ENCODE data around the gene CNGA2.

DNA sequence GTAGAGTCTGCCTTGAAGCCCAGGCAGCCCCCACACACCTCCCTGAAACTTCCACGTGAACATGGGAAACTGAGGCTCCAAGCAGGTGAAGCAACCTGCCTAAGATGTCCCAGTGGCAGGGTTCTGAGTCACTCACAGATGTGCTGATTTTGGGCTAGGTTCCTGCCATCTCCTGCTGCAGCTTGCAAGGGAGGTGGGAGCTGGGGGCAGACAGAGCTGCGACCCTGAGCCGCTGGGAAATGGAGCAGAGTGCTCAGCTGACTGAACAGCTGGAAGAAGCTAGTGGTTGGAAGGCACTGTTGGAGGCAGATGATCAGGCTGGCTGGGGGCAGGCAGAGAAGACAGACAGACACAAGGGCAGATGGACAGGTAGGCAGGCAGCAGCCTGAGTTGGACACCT is 22.3 kb upstream of the CNGA2 start:
- TF ChIP-seq, protein P1, sequence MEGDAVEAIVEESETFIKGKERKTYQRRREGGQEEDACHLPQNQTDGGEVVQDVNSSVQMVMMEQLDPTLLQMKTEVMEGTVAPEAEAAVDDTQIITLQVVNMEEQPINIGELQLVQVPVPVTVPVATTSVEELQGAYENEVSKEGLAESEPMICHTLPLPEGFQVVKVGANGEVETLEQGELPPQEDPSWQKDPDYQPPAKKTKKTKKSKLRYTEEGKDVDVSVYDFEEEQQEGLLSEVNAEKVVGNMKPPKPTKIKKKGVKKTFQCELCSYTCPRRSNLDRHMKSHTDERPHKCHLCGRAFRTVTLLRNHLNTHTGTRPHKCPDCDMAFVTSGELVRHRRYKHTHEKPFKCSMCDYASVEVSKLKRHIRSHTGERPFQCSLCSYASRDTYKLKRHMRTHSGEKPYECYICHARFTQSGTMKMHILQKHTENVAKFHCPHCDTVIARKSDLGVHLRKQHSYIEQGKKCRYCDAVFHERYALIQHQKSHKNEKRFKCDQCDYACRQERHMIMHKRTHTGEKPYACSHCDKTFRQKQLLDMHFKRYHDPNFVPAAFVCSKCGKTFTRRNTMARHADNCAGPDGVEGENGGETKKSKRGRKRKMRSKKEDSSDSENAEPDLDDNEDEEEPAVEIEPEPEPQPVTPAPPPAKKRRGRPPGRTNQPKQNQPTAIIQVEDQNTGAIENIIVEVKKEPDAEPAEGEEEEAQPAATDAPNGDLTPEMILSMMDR (IDR thresholded peaks at IDR 0.05; ENCODE audit: poor library complexity, severe bottlenecking): no peak
- TF ChIP-seq, protein P2, sequence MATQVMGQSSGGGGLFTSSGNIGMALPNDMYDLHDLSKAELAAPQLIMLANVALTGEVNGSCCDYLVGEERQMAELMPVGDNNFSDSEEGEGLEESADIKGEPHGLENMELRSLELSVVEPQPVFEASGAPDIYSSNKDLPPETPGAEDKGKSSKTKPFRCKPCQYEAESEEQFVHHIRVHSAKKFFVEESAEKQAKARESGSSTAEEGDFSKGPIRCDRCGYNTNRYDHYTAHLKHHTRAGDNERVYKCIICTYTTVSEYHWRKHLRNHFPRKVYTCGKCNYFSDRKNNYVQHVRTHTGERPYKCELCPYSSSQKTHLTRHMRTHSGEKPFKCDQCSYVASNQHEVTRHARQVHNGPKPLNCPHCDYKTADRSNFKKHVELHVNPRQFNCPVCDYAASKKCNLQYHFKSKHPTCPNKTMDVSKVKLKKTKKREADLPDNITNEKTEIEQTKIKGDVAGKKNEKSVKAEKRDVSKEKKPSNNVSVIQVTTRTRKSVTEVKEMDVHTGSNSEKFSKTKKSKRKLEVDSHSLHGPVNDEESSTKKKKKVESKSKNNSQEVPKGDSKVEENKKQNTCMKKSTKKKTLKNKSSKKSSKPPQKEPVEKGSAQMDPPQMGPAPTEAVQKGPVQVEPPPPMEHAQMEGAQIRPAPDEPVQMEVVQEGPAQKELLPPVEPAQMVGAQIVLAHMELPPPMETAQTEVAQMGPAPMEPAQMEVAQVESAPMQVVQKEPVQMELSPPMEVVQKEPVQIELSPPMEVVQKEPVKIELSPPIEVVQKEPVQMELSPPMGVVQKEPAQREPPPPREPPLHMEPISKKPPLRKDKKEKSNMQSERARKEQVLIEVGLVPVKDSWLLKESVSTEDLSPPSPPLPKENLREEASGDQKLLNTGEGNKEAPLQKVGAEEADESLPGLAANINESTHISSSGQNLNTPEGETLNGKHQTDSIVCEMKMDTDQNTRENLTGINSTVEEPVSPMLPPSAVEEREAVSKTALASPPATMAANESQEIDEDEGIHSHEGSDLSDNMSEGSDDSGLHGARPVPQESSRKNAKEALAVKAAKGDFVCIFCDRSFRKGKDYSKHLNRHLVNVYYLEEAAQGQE (IDR thresholded peaks at IDR 0.05; ENCODE audit: borderline replicate concordance): no peak
